BJ (cell line): ENCODE measurements around the gene C6orf141. TPM values are rescaled to one million over a fixed set of nuclear protein-coding genes. Genes with fewer than 3 reads are reported as not detected.
A peak's percentile ranks its signal among the peaks of the same experiment; 100 is the strongest.

ENCODE experiments used
- CTCF ChIA-PET: fragments of 350-600 bp; formaldehyde crosslinking; extraction: SDS; loops from one replicate; lab custom pipeline; 2021; ENCODE audit warnings: antibody characterized with exemption, inconsistent platforms; lab: Yijun Ruan, JAX
- POLR2A ChIA-PET: fragments of 300-600 bp; sonication (Branson Sonifier 250); formaldehyde crosslinking; extraction: SDS; loops from one replicate; lab custom pipeline; 2021; ENCODE audit warnings: antibody characterized with exemption; lab: Charles Lee
- DNase-seq: peaks from one replicate; pipeline ENCODE4 v3.0.0-alpha.2; 2011; ENCODE audit warnings: low read depth
- H3K27me3 ChIP-seq: 2 replicates; pipeline ENCODE4 v1.6.0; 2011; ENCODE audit warnings: low read length; ENCODE audit not compliant: control insufficient read depth, insufficient read depth
- H3K36me3 ChIP-seq: 2 replicates; pipeline ENCODE4 v1.5.1; 2011; ENCODE audit warnings: low read length; ENCODE audit not compliant: control insufficient read depth, insufficient read depth
- H3K4me3 ChIP-seq: 2 replicates; pipeline ENCODE4 v1.5.1; 2011; ENCODE audit warnings: low read depth, mild to moderate bottlenecking, control low read depth, low read length
- polyA plus RNA-seq: library from polyadenylated mRNA; depleted of rRNA; stranded (reverse); fragments of >200 nt; gene quantifications from 2 replicates; pipeline ENCODE4 v1.2.3, GENCODE V29; 2011
- TF ChIP-seq, protein P1 (sequence below): IDR thresholded peaks from 2 replicates; pipeline ENCODE4 v1.5.1; 2011; ENCODE audit warnings: low read depth, mild to moderate bottlenecking, control low read depth, inconsistent platforms, low read length, moderate library complexity; ENCODE audit not compliant: insufficient read depth

C6orf141 gene
- polyA plus RNA-seq, 1 experiment: 0.22 TPM

DNA sequence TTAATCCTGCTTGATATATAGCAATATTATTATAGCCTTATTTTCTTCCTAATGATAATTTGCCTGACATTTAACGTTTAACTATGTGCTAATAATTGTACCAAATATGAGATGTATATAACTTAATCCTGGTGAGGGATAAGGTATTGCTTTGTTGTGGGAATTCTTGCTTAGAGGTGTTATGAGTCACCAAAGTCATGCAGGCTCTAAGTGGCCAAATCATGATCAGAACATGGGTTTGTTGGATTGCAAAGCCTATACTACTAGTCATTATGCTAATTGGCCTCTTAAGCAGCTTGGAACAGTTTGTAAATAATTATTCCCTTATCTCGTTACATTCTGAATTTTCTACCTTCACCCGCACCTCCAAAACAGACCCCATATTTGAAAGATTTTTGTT lies 21.9 kb upstream of the C6orf141 start:
- Histone ChIP-seq H3K27me3 (no peaks in the 10 kb centered on the region; the same call in 1 of the 2 replicates), H3K36me3 (no peaks in the 10 kb centered on the region), H3K4me3 (no peak overlapping the region)
- POLR2A ChIA-PET: interaction anchor here (0.7 kb wide), 1 partner anchor 176 kb away, joined by 7 read pairs; no protein-coding TSS in a partner anchor
- CTCF ChIA-PET: interaction anchor here (8.7 kb wide), 1 partner anchor 80 kb away, joined by 107 read pairs; no protein-coding TSS in a partner anchor
- TF ChIP-seq, protein P1, sequence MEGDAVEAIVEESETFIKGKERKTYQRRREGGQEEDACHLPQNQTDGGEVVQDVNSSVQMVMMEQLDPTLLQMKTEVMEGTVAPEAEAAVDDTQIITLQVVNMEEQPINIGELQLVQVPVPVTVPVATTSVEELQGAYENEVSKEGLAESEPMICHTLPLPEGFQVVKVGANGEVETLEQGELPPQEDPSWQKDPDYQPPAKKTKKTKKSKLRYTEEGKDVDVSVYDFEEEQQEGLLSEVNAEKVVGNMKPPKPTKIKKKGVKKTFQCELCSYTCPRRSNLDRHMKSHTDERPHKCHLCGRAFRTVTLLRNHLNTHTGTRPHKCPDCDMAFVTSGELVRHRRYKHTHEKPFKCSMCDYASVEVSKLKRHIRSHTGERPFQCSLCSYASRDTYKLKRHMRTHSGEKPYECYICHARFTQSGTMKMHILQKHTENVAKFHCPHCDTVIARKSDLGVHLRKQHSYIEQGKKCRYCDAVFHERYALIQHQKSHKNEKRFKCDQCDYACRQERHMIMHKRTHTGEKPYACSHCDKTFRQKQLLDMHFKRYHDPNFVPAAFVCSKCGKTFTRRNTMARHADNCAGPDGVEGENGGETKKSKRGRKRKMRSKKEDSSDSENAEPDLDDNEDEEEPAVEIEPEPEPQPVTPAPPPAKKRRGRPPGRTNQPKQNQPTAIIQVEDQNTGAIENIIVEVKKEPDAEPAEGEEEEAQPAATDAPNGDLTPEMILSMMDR: no peak
- DNase-seq: no peak

DNA sequence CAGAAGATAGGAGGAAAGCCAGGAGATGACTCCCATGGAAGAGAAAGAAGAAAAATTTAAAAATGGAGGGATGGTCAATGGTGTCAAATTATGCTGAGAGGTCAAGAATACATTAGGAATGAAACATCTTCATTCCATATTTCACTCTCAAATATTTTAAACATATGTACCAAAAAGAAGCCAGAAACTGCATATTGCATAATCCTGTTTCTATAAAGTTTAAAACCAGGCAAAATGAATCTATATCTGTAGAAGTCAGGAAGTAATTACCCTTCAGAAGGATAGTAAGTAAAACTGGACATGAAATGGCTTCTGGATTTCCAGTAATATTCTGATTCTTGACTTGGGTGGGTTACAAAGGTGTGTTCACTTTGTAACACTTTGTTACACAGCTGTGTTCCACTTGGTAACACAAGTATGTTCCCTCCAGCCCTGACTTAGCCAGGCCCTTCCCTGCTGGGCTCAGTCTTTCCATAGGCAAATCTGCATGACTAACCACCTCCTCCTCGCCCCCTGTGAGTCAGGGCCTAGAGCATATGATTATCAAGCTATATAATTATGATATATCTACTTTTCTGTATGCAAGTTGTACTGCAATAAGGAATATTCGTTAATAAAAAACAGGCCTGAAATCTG lies 20.2 kb upstream of the C6orf141 start:
- Histone ChIP-seq H3K36me3 (no peaks in the 10 kb centered on the region), H3K4me3 (no peak overlapping the region), H3K27me3 (no peaks in the 10 kb centered on the region; the same call in 1 of the 2 replicates)
- ChIA-PET CTCF (interaction anchor here (0.7 to 8.7 kb wide), 5 partner anchors 41 to 386 kb away, joined by 3 to 107 read pairs (median 3); no protein-coding TSS in a partner anchor), POLR2A (no interaction called here)
- DNase-seq: no peak
- TF ChIP-seq, protein P1: no peak

DNA sequence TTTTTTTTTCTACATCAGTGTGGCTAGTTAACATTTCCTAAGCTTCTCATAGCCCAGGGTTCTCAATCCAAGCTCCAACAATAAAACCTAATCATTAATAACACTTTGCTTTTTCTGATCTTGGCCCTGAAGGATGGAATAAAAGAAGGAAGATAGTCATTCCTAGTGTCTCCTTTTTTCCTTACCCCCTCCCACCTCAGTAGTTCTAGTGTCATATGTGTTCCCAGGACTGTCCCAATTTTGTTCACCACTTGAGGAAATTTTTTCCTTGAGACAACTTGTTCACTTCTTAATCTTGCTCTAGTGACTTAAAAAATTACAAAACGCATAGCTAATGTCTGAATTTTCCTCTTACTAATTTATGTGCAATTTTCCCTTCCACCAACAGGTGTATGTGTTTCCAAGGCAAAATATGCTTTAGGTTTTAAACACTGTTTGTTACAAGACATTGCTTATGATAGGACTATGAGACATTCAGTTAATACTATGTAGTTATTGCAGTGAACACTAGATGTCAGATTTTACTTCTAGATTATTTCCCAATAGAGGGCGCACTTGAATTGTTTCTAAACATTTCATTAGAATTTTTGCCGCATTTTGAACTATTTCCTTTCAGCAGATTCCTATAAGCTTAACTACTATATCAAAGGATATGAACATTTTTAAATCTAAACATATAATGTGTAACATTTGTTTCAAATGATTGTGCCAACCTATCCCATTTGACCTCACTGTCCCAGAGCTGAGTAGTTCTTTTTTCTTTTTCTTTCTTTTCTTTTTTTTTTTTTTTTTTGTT lies 18.5 kb upstream of the C6orf141 start:
- CTCF ChIA-PET: interaction anchor here (0.6 to 8.7 kb wide), 24 partner anchors 8 to 617 kb away, joined by 3 to 107 read pairs (median 3); no protein-coding TSS in a partner anchor
- Histone ChIP-seq H3K36me3 (no peaks in the 10 kb centered on the region), H3K4me3 (no peak overlapping the region), H3K27me3 (no peaks in the 10 kb centered on the region; the same call in 1 of the 2 replicates)
- POLR2A ChIA-PET: interaction anchor here (0.6 kb wide), 1 partner anchor 79 kb away, joined by 5 read pairs; no protein-coding TSS in a partner anchor
- TF ChIP-seq, protein P1: peak; percentile 74
- peak; percentile 12 for DNase-seq

DNA sequence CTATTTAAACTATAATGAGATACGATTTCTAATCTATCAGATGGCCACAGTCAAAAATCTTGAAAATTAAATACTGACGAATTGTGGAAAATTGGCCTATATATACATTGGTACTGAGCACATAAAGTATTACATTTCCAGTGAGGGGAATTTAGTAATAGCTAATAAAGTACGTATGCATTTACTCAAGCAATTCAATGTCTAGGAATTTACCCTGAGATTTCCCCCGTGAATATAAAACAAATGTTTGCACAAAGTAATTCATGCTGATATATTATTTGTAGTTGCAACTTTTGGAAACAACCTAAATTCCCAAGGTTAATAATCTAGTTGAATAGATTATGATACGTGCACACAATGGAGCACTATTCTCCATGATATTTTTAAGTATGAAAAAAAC lies 14.7 kb upstream of the C6orf141 start:
- Histone ChIP-seq H3K4me3 (no peak overlapping the region), H3K36me3 (no peaks in the 10 kb centered on the region), H3K27me3 (no peaks in the 10 kb centered on the region)
- TF ChIP-seq, protein P1: no peak
- ChIA-PET CTCF (interaction anchor here (1.3 to 8.7 kb wide), 2 partner anchors 29 to 73 kb away, joined by 3 to 107 read pairs; no protein-coding TSS in a partner anchor), POLR2A (no interaction called here)
- DNase-seq: no peak

DNA sequence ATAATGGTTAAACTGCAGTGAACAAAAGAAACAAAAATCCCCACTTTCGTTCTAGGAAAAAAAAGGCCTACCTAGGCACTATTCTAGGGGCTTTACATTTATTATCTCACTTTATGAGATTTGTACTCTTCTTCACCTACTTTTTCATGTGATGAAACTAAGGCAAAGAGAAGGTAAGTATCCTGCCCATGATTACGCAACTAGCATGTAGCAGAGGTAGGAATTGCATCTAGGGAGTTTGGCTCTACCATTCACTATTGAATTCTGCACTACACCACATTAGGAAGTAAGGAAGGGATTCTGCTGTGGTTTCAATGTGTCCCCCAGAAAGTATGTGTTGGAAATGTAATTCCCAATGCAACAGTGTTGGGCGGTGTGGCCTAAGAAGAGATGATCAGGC lies 11.4 kb upstream of the C6orf141 start:
- ChIA-PET POLR2A (no interaction called here), CTCF (no interaction called here)

More for the DNA sequence above, 11.4 kb upstream of the C6orf141 start:
- no peak overlapping the region for H3K4me3 ChIP-seq
- no peaks in the 10 kb centered on the region for H3K36me3 ChIP-seq
- H3K27me3 ChIP-seq: no peaks in the 10 kb centered on the region
- TF ChIP-seq, protein P1: no peak
- DNase-seq: no peak
